Breast epithelium (tissue), 3 donors: Measurements from ENCODE around the gene TOM1.

Source experiments
- CTCF ChIP-seq, 3 donors: fragments of 450-650 bp; IDR thresholded peaks; one replicate each; pipeline ENCODE4 v1.5.1; 2016 to 2017; ENCODE audit warnings: antibody characterized with exemption in 3 of 3, mild to moderate bottlenecking in 3 of 3, moderate library complexity in 3 of 3
- POLR2A ChIP-seq: fragments of 450-650 bp; IDR thresholded peaks from one replicate; pipeline ENCODE4 v1.6.1; 2016; ENCODE audit warnings: antibody characterized with exemption, mild to moderate bottlenecking, moderate library complexity
- POLR2AphosphoS5 ChIP-seq, 3 donors: sonication (generic); formaldehyde crosslinking; IDR thresholded peaks; one replicate each; pipeline ENCODE4 v1.6.1; 2017; ENCODE audit warnings: antibody characterized with exemption in 3 of 3

DNA sequence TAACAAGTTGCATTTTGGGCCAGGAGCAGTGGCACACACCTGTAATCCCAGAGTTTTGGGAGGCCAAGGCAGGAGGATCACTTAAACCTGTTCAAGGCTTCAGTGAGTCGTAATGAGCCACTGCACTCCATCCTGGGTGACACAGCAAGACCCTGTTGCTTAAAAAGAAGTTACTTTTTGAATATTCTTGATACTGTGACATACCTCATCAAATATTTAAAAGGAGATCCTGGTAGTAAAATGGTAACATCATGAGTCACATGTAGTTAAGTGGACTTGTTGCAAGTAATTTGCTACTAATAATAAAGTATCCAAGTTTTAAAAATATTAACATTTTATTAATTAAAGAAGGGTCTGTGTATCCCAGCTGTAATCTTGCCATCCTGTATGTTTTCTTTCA lies 24.1 kb upstream of the TOM1 start:
- TF ChIP-seq CTCF (IDR thresholded peaks at IDR 0.05) = no peak
- TF ChIP-seq POLR2A = no peak
- no peak for TF ChIP-seq POLR2AphosphoS5 (IDR thresholded peaks at IDR 0.05)
